Osteocyte (in vitro differentiated cells): Measurements from ENCODE around the gene CTTNBP2. TPM values are rescaled to one million over a fixed set of nuclear protein-coding genes. Genes with fewer than 3 reads are reported as not detected.

Experiments used
- DNase-seq: peaks from one replicate; pipeline ENCODE4 v3.0.0; 2021; ENCODE audit warnings: mixed read lengths; ENCODE audit not compliant: unreplicated experiment; ENCODE audit errors: extremely low spot score
- H3K27ac Mint-ChIP-seq: one replicate; pipeline ENCODE4 v1.8.0; 2021; ENCODE audit warnings: mild to moderate bottlenecking, mixed read lengths; ENCODE audit not compliant: unreplicated experiment
- H3K27me3 Mint-ChIP-seq: one replicate; pipeline ENCODE4 v1.8.0; 2021; ENCODE audit warnings: mixed read lengths; ENCODE audit not compliant: unreplicated experiment
- H3K36me3 Mint-ChIP-seq: one replicate; pipeline ENCODE4 v1.8.0; 2021; ENCODE audit warnings: mixed read lengths; ENCODE audit not compliant: unreplicated experiment
- H3K4me1 Mint-ChIP-seq: one replicate; pipeline ENCODE4 v1.8.0; 2021; ENCODE audit warnings: mixed read lengths; ENCODE audit not compliant: unreplicated experiment
- H3K4me3 Mint-ChIP-seq: one replicate; pipeline ENCODE4 v1.8.0; 2021; ENCODE audit warnings: mild to moderate bottlenecking, moderate library complexity, mixed read lengths; ENCODE audit not compliant: unreplicated experiment
- H3K9me3 Mint-ChIP-seq: one replicate; pipeline ENCODE4 v1.8.0; 2021; ENCODE audit warnings: mixed read lengths; ENCODE audit not compliant: unreplicated experiment
- CTCF ChIP-seq: fragments of 200-600 bp; sonication (generic); IDR thresholded peaks from 2 replicates; pipeline ENCODE4 v1.5.0; 2021; ENCODE audit warnings: antibody characterized with exemption, mild to moderate bottlenecking, moderate library complexity
- total RNA-seq: library from RNA; stranded (reverse); gene quantifications from 2 replicates; pipeline ENCODE4 v1.2.1, GENCODE V29; 2021

The CTTNBP2 gene
- total RNA-seq, 1 donor from 2014 or later = 2.3 TPM

DNA sequence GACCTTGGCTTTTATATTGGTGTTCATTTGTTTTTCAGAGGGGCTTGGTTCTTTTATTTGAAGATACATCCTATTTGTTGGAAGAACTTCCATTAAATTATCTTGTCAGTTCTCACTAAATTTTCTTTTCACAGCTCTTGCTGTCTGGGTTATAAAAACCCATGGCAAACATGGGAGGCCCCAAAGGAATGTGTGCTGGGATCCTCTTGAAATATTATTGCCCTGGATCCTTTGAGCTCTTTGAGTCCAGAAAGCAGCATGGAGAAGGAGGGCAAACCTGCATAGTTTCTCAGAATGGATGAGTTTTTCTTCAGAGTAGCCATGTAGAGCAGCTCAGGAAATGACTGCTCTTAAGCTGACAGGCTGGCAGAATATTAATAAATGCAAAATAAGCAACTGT, 187.4 kb downstream of the CTTNBP2 start:
- H3K27me3 Mint-ChIP-seq = peaks cover 10% of the 10 kb centered on the region
- no peaks in the 10 kb centered on the region for H3K4me1 Mint-ChIP-seq
- H3K9me3 Mint-ChIP-seq = no peaks in the 10 kb centered on the region

DNA sequence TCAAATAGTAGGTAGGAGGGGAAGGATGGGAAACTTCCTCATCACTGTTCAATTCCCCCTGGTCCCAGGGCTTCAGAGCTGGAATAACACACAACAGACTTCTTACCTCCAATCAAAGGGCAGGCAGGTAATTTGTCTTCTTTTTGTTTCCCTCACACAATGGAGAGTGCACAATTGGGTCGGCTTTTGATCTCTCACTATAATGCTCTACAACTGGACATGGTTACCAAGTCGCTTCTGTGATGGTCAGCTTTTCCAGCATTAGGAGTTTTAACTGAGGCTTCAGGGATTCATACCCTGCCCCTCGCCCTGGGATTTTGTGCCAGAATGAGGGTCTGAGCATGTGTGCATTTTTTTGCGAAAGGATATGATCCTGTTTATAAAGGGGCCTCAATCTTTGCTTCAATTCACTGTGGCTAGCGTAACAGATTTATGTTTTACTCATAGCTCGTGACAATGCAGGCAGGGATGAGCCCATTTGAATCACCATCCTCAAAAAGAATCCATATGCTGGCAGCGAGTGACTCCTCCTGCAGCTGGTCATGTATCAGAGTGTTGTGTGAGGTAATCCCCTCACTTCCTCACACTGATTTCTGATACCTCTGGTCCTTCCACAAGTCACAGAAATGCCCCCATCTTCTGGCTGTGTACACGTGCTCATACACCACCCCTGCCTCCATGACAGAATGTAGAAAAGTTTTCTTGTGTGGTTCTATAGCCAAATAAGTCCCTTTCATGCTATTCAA, 189.6 kb downstream of the CTTNBP2 start:
- no peak overlapping the region for H3K4me3 Mint-ChIP-seq
- H3K27ac Mint-ChIP-seq = no peak overlapping the region
- no peaks in the 10 kb centered on the region for H3K9me3 Mint-ChIP-seq
- H3K27me3 Mint-ChIP-seq = peaks cover 6% of the 10 kb centered on the region
- no peak for TF ChIP-seq CTCF
- H3K4me1 Mint-ChIP-seq = no peaks in the 10 kb centered on the region
- DNase-seq = no peak
- no peaks in the 10 kb centered on the region for H3K36me3 Mint-ChIP-seq

More for the DNA sequence above, 187.4 kb downstream of the CTTNBP2 start:
- DNase-seq = no peak
- no peak for TF ChIP-seq CTCF
- H3K36me3 Mint-ChIP-seq = no peaks in the 10 kb centered on the region
- H3K4me3 Mint-ChIP-seq = no peak overlapping the region
- no peak overlapping the region for H3K27ac Mint-ChIP-seq

- no peak for DNase-seq
Measured at GRCh38 chr7:117682681-117683385, 190.4 kb downstream of the CTTNBP2 start.

DNA sequence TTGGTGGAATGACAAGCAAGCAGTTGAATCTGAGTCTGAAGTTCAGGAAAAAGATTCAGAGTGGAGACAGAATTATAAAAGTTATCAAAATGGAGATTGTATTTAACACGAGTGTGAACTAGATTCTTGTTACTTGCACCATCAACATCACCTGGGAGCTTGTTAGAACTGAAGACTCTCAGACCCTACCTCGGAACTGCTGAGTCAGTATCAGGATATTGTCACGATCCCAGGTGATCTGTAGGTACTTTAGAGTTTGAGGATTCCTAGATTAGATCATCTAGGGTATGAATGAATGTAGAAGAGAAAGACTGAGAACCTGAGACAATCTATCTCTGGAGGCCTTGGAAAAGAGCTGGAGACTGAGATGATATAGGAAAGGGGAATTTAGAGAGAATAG, 194.1 kb downstream of the CTTNBP2 start:
- Mint-ChIP-seq H3K4me1 (no peaks in the 10 kb centered on the region), H3K4me3 (no peak overlapping the region), H3K27ac (no peak overlapping the region), H3K27me3 (peaks cover 17% of the 10 kb centered on the region), H3K9me3 (no peaks in the 10 kb centered on the region), H3K36me3 (no peaks in the 10 kb centered on the region)
- no peak for TF ChIP-seq CTCF
- no peak for DNase-seq

More at GRCh38 chr7:117682681-117683385, 190.4 kb downstream of the CTTNBP2 start:
- peaks cover 6% of the 10 kb centered on the region for H3K27me3 Mint-ChIP-seq
- TF ChIP-seq CTCF = no peak
- H3K4me3 Mint-ChIP-seq = no peak overlapping the region
- no peaks in the 10 kb centered on the region for H3K36me3 Mint-ChIP-seq
- H3K27ac Mint-ChIP-seq = no peak overlapping the region
- no peaks in the 10 kb centered on the region for H3K9me3 Mint-ChIP-seq
- no peaks in the 10 kb centered on the region for H3K4me1 Mint-ChIP-seq
